ELR (cell line): ENCODE measurements around the gene ZDHHC4.
A peak's percentile ranks its signal among the peaks of the same experiment; 100 is the strongest.
"Not testable (repeated sequence)": the region's sequence is repeated elsewhere in the genome, so short reads cannot be mapped to it uniquely, and the experiment has no call there.

Source experiments
- DNase-seq: peaks from one replicate; pipeline ENCODE4 v3.0.0-alpha.2; 2015; ENCODE audit warnings: low read depth

ZDHHC4 gene

GRCh38 chr7:6562106-6562505, 15.1 kb upstream of the ZDHHC4 start:
- no peak for DNase-seq

- DNase-seq = no peak
Observed at GRCh38 chr7:6563936-6564770, 13.1 kb upstream of the ZDHHC4 start.

DNA sequence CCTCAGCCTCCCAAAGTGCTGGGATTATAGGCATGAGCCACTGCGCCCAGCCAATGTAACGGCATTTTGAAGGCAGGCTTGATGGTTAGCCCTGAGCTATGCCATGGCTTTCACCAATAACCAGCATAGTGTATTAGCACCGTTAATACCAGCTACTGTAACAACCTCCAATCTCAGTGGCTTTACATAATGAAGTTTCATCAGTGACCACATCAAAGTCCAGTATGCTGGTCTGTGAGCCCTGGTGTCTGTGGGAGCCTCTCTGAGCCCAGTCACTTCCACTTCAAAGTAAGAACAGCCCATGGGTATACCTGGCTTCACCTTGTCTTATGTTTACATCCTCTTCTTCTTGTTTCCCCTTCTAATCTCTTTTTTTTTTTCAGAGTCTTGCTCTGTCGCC, 11.6 kb upstream of the ZDHHC4 start:
- DNase-seq = no peak

DNA sequence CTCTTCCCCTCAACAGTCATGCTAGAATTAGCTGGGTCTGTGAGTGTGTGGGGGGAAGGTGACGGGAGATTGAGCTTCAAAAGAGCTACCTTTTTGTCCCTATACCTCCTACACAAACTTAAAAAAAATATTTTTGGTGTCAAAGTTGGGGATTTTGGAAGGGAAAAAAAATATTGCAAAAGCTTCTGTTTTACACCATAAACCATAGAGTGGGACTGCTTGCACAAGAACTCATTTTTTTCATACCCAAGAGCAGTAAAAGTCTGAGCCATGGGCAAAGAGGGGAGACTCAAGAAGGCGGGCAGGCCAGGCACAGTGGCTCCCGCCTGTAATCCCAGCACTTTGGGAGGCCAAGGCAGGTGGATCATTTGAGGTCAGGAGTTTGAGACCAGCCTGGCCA, 9.4 kb upstream of the ZDHHC4 start:
- no peak for DNase-seq

- DNase-seq = no peak
Observed at GRCh38 chr7:6571160-6571779, 6.0 kb upstream of the ZDHHC4 start.

DNA sequence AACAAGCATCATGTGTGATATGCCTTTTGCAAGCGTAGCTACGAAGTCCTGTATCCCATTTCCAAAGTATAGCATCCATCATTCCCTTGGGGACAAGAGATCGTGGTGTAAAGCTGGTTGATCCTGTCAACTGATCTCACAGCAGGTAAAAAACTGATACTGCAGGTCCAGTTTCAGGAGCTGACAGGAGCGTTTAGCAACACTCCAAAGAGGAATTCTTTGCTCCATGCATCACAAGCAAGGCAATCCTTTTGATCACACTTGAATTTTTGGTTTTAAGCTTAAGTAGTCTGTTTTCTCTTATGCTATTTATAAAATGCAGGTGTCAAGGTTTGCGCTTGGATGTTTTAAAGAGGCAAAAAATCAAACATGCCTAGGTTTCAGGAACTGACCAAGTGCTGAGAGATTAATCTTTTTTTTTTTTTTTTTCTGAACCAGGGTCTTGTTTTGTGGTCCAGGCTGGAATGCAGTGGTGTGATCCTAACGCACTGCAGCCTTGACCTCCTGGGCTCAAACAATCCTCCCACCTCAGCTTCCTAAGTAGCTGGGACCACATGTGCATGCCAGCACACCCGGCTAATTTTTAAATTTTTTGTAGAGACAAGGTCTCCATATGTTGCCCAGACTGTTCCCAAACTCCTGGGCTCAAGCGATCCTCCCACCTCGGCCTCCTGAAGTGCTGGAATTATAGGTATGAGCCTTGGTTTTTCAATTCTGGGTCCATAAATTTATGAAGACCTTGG, 1.8 kb upstream of the ZDHHC4 start:
- no peak for DNase-seq

- DNase-seq = peak; percentile 36
Observed at GRCh38 chr7:6576024-6576866, 1.0 kb upstream of the ZDHHC4 start.

- not testable (repeated sequence) for DNase-seq
Observed at GRCh38 chr7:6576867-6577368, 336 bp upstream of the ZDHHC4 start.

- peak; percentile 25 for DNase-seq
Observed at GRCh38 chr7:6578114-6579084, 1.1 kb downstream of the ZDHHC4 start.

GRCh38 chr7:6579446-6579845, 2.2 kb downstream of the ZDHHC4 start:
- DNase-seq = peak; percentile 76

GRCh38 chr7:6585746-6586432, 8.6 kb downstream of the ZDHHC4 start:
- DNase-seq = not testable (repeated sequence)

DNA sequence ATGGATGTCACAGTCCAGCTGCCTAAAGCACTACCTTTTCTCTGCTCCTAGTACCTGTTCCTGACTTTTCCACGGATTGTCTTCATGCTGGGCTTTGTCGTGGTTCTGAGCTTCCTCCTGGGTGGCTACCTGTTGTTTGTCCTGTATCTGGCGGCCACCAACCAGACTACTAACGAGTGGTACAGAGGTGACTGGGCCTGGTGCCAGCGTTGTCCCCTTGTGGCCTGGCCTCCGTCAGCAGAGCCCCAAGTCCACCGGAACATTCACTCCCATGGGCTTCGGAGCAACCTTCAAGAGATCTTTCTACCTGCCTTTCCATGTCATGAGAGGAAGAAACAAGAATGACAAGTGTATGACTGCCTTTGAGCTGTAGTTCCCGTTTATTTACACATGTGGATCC, 11.3 kb downstream of the ZDHHC4 start:
- no peak for DNase-seq

GRCh38 chr7:6589151-6589828, 12.0 kb downstream of the ZDHHC4 start:
- no peak for DNase-seq

DNA sequence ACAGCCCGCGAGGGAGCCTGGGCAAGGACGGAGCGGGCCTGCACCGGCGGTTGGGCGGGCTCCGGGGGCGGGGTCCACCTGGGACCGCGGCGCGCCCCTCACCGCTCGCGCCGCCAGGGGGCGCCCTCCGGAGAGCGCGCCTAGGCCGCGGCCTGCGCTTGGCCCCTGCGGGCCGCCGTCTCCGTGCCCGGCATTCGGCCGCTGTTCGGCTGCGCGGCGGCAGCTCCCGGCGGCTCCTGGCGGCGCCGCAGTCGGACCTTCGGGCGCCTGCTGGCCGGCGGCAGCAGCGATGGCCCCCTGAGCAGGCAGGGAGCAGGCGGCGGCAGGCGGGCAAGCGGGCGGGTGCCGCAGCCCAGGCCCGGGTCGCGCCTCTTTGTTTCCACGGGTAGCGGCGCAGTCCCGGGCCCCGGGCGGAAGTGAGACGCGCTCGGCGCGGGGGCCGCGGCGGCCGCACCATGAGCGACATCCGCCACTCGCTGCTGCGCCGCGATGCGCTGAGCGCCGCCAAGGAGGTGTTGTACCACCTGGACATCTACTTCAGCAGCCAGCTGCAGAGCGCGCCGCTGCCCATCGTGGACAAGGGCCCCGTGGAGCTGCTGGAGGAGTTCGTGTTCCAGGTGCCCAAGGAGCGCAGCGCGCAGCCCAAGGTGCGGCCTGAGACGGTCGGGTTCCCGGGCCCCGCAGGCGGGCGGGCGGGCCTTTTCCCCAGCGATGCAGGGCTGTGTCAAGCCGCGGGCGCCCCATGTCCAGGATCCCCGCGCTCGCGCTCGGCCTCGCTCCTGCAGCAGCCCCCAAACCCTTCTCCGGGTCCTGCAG, 12.8 kb downstream of the ZDHHC4 start, which contains the start of gene INTS15:
Gene INTS15, plus strand, starts transcription at position 193 of the 816 bp plus-strand sequence. Its CDS starts 263 bp downstream, at position 456.
- peak; percentile 85 for DNase-seq

GRCh38 chr7:6590645-6591110, 13.4 kb downstream of the ZDHHC4 start:
- no peak for DNase-seq

DNA sequence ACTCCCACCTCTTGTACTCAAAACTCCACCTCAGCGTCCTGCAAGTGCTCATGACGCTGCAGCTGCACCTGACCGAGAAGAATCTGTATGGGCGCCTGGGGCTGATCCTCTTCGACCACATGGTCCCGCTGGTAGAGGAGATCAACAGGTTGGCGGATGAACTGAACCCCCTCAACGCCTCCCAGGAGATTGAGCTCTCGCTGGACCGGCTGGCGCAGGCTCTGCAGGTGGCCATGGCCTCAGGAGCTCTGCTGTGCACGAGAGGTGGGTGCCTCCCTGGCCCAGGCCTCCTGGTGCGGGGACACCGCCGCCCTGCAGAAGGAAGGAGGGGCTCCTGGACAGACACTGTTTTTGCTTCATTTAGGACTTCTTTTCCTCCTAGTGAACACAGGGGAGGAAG, 22.8 kb downstream of the ZDHHC4 start:
- DNase-seq = no peak

DNA sequence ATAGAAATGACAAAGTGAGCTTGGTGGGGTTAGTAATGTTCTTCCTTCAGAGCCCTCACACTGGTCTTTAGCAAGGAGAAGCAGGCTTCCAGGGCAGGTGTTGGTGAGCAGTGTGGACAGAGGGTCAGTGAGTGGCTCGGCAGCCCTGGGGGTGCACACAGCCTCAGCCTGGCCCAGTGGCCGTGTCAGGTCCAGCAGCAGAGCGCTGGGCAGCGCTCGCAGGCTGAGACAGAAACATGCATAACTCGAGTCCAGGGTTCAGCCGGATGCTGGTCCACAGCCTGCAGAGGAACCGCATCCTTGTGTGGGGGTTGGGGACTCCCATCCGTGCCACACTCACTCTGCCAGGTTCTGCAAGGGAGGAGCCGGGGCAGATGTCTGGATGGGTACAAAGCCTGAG, 27.2 kb downstream of the ZDHHC4 start:
- DNase-seq = no peak
